ENCODE data around the gene ODF4.
"Not testable (repeated sequence)": the region's sequence is repeated elsewhere in the genome, so short reads cannot be mapped to it uniquely, and the experiment has no call there.

The ODF4 gene

GRCh38 chr17:8393470-8394231 lies 54.0 kb downstream of the ODF4 start:
- TF ChIP-seq TOX (CRISPR knock-in tag; IDR thresholded peaks at IDR 0.05; ENCODE audit: borderline replicate concordance) (no peak), CSDC2 (CRISPR knock-in tag; IDR thresholded peaks at IDR 0.05) (no peak), CSRNP3 (CRISPR knock-in tag; IDR thresholded peaks at IDR 0.05) (no peak), ZC3H10 (CRISPR knock-in tag; IDR thresholded peaks at IDR 0.05) (no peak), POU6F1 (CRISPR knock-in tag; IDR thresholded peaks at IDR 0.05; ENCODE audit: borderline replicate concordance, low read depth) (no peak)
- no peak for ATAC-seq

DNA sequence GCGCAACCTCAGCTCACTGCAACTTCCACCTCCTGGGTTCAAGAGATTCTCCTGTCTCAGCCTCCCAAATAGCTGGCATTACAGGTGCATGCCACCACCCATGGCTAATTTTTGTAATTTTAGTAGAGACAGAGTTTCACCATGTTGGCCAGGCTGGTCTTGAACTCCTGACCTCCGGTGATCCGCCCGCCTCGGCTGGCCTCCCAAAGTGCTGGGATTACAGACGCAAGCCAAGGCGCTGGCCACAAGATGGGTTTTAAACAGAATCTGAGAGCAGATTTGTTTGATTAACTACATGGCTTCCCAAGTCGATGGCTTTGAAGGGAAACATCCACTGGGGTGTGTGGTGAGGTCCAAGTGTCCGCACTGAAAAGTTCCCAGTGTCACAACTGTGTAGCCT lies 54.9 kb downstream of the ODF4 start:
- not testable (repeated sequence) for ATAC-seq

Measured in SK-N-SH treated with all-trans-retinoic acid at 6 μM for 48 hours (cell line).